ENCODE results near the gene BAHCC1.

DNA sequence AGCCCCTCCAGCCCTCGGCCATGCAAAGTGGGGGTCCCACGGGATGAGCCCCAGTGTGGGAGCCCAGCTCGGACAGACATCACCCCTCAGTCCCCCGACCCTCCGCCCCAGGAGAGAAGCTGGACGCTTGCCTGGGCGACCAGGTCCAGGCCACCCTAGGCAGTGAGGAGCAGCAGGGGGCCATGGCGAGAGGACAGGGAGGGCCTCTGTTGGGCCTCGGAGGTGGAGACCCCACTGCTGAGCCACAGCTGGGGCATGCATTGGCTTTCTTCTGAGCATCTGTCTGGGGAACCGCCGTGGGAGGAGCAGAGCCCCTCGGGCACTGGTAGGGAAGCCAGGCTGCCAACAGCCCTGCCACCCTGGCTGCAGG, 104.3 kb downstream of the BAHCC1 start:
- TF ChIP-seq, protein P1, sequence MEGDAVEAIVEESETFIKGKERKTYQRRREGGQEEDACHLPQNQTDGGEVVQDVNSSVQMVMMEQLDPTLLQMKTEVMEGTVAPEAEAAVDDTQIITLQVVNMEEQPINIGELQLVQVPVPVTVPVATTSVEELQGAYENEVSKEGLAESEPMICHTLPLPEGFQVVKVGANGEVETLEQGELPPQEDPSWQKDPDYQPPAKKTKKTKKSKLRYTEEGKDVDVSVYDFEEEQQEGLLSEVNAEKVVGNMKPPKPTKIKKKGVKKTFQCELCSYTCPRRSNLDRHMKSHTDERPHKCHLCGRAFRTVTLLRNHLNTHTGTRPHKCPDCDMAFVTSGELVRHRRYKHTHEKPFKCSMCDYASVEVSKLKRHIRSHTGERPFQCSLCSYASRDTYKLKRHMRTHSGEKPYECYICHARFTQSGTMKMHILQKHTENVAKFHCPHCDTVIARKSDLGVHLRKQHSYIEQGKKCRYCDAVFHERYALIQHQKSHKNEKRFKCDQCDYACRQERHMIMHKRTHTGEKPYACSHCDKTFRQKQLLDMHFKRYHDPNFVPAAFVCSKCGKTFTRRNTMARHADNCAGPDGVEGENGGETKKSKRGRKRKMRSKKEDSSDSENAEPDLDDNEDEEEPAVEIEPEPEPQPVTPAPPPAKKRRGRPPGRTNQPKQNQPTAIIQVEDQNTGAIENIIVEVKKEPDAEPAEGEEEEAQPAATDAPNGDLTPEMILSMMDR (conservative IDR thresholded peaks at IDR 0.05): no peak
- TF ChIP-seq EZH2 (IDR thresholded peaks at IDR 0.05; ENCODE audit: low read depth): no peak
